ENCODE data around the gene RIPK3.

GRCh38 chr14:24363401-24363800 is 23.6 kb upstream of the RIPK3 start:
- TF ChIP-seq POLR2A (IDR thresholded peaks at IDR 0.05) = no peak
- TF ChIP-seq, protein P1, sequence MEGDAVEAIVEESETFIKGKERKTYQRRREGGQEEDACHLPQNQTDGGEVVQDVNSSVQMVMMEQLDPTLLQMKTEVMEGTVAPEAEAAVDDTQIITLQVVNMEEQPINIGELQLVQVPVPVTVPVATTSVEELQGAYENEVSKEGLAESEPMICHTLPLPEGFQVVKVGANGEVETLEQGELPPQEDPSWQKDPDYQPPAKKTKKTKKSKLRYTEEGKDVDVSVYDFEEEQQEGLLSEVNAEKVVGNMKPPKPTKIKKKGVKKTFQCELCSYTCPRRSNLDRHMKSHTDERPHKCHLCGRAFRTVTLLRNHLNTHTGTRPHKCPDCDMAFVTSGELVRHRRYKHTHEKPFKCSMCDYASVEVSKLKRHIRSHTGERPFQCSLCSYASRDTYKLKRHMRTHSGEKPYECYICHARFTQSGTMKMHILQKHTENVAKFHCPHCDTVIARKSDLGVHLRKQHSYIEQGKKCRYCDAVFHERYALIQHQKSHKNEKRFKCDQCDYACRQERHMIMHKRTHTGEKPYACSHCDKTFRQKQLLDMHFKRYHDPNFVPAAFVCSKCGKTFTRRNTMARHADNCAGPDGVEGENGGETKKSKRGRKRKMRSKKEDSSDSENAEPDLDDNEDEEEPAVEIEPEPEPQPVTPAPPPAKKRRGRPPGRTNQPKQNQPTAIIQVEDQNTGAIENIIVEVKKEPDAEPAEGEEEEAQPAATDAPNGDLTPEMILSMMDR (IDR thresholded peaks at IDR 0.05) = no peak

All from ovary (tissue), 3 donors.